Neural progenitor cell (in vitro differentiated cells): Measurements from ENCODE around the gene H1-8.
"Not testable (repeated sequence)": the region's sequence is repeated elsewhere in the genome, so short reads cannot be mapped to it uniquely, and the experiment has no call there.

Experiments used
- EZH2 ChIP-seq: fragments of 200-600 bp; sonication (generic); IDR thresholded peaks from 2 replicates; pipeline ENCODE4 v1.6.1; 2017; ENCODE audit warnings: antibody characterized with exemption, mild to moderate bottlenecking, moderate library complexity
- EZH2phosphoT487 ChIP-seq: fragments of 200-600 bp; sonication (generic); IDR thresholded peaks from 2 replicates; pipeline ENCODE4 v1.6.1; 2017; ENCODE audit warnings: antibody characterized with exemption
- TF ChIP-seq, protein P1 (sequence below): fragments of 200-600 bp; sonication (generic); IDR thresholded peaks from 2 replicates; pipeline ENCODE4 v1.5.1; 2017; ENCODE audit warnings: antibody characterized with exemption, mild to moderate bottlenecking

GRCh38 chr3:129494499-129494898 is 48.5 kb upstream of the H1-8 start:
- TF ChIP-seq, protein P1, sequence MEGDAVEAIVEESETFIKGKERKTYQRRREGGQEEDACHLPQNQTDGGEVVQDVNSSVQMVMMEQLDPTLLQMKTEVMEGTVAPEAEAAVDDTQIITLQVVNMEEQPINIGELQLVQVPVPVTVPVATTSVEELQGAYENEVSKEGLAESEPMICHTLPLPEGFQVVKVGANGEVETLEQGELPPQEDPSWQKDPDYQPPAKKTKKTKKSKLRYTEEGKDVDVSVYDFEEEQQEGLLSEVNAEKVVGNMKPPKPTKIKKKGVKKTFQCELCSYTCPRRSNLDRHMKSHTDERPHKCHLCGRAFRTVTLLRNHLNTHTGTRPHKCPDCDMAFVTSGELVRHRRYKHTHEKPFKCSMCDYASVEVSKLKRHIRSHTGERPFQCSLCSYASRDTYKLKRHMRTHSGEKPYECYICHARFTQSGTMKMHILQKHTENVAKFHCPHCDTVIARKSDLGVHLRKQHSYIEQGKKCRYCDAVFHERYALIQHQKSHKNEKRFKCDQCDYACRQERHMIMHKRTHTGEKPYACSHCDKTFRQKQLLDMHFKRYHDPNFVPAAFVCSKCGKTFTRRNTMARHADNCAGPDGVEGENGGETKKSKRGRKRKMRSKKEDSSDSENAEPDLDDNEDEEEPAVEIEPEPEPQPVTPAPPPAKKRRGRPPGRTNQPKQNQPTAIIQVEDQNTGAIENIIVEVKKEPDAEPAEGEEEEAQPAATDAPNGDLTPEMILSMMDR: not testable (repeated sequence)
- not testable (repeated sequence) for TF ChIP-seq EZH2, EZH2phosphoT487
